Measurements from ENCODE around the gene CD1E.
"Not testable (repeated sequence)": the region's sequence is repeated elsewhere in the genome, so short reads cannot be mapped to it uniquely, and the experiment has no call there.

The CD1E gene

DNA sequence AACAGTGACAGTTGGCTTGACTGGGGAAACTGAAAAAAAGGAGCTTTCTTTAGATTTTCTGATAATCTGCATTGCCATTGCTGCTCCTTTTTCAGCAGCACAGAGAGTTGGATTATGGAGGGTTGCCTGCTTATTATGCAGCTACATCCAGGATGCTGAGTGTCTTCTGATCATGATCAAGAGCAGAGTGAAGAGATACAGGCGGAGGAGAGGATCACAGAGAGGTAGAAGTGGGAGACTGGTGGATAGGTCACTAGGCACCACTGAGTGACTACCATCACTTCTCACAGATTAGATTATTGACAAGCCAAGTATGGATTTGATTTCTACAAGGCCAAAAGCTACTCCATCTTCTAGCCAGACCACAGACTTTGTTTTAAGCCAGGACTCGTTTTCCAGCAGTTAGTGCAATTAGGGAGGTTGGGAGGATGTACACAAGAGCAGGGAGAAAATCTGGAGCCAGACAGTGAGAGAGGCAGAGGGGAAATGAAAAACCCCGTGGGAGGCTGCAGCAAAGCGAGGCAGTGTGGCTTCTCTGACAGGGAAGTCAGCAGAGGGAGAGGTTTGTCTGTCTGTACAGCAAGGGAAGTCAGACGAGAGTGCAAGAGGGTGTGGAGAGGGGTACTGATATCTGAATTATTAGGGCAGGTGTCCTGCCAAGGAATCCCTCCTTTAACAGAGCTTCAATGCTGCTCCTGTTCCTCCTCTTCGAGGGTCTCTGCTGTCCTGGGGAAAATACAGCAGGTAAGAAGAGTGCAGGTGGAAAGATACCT, at the start of gene CD1E:
Gene CD1E (plus strand): TSS at position 592 of the 773 bp plus-strand sequence. CDS start 95 bp downstream, at position 687.
- DNase-seq (ENCODE audit: low read depth in 2 of 2) = no peak

DNA sequence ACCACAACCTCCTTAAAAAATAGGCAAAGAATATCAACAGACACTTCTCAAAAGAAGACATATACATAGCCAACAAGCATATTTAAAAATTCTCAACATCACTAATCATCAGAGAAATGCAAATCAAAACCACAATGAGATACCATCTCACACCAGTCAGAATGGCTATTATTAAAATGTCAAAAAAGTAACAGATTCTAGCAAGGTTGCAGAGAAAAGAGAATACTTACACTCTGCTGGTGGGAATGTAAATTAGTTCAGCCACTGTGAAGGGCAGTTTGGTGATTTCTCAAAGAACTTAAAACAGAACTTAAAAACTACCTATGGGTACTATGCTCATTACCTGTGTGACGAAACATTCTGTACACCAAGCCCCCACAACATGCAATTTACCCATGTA, 43.1 kb upstream of the CD1E start:
- no peak for DNase-seq (ENCODE audit: low read depth in 2 of 2)

DNA sequence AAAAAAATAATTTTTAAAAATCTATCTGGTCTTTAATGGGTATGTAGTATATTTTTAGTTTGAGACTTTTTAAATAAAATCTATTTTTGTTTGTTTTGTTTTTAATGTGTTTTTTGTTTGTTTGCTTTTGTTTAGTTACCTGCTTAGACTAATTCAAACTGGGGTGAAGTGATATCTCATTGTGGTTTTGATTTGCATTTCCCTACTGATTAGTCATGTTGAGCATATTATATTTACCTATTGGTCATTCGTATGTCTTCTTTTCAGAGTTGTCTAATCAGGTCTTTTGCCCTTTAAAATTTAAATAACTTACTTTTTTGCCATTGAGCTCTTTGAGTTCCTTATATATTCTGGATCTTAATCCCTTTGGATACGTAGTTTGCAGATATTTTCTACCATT, 42.6 kb upstream of the CD1E start:
- DNase-seq (ENCODE audit: low read depth in 2 of 2) = no peak

DNA sequence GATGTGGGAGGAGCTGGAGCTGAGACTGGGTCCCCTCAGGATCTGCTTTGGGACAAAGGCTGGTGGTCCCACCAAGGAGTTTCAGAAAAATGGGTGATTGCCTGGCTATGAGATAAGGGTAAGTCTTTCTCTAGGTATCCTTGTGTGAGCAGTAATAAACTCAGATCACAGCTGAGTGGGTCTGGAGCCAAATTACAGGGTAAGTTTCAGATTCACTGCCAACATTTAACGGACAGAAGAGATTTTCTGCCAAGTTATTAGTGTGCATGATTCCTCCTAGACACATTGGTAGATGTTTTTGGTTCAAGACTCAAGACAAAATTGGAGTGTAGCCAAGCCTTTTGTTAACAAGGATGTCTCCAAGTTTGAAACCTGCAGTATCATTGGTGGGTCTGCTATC, 29.8 kb upstream of the CD1E start:
- DNase-seq (ENCODE audit: low read depth in 2 of 2) = no peak

DNA sequence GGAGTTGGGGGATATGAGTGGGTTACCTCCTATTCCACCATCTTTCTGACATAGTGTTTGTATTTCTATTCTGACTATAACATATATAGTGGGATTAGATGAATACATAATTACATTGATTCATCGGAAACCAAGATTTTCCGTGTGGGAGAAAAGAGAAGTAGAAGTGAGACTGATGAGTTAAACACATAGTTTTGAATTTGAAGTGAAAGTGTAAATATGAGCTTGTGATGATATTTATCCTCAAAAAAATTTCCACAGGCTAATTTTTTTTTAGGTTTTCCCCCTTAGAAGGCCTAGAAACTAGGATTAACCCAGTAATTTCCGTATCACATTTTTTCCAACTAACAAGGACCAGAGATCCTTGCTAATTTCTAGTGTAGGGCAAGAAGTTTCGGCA, 29.3 kb upstream of the CD1E start:
- DNase-seq (ENCODE audit: low read depth in 2 of 2) = no peak

DNA sequence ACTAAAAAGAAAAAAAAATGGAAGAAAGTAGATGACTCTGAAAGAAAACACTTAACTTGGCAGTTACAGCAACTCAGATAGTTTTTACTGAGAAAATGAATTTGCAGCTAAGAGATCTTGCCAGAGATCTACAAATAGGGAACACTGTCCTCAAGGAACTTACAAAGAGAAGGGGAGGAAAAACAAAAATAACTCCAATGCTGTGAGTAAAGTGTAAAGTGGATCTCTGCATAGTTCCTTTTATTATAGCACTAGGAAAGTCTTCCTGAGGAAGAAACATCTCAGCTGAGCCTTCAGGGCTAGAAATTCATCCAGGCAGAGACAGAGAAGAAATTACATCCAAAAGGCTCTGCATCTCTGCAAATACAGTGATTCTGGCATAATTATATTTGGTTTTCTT, 26.2 kb upstream of the CD1E start:
- DNase-seq (ENCODE audit: low read depth in 2 of 2) = no peak

DNA sequence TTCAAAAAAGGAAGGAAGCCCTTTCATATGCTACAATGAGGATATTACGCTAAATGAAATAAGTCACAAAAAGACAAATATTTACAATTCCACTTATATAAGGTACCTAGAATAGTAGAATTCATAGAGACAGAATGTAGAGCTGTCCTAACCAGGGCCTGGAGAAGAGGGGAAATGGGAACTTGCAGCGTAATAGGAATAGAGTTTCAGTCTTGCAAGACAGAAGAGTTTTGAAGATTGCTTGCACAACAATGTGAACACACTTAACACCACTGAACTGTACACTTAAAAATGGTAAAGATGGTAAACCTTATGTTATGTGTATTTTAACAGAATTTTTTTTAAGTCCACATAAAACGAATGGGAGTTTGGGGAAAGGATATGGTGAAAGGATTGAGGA, 25.3 kb upstream of the CD1E start:
- DNase-seq (ENCODE audit: low read depth in 2 of 2) = no peak

DNA sequence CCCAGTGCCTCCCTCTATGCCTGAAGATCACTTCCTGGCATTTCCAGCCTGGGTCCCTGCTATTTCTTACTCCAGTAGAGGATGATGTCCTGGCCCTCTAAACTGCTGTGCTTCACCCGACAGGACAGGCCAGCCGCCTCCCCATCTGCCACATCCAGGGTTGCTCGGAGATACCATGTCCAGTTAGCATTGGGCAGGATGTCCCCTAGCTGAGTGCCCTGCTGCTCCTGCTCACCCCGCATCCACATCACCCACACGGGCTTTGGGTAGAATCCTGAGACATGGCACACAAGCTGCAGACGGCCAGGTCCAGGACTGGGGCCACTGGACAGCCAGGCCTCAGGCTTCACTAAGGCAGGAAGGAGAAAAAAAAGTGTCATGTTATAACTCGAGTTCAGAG, 24.4 kb upstream of the CD1E start:
- no peak for DNase-seq (ENCODE audit: low read depth in 2 of 2)

DNA sequence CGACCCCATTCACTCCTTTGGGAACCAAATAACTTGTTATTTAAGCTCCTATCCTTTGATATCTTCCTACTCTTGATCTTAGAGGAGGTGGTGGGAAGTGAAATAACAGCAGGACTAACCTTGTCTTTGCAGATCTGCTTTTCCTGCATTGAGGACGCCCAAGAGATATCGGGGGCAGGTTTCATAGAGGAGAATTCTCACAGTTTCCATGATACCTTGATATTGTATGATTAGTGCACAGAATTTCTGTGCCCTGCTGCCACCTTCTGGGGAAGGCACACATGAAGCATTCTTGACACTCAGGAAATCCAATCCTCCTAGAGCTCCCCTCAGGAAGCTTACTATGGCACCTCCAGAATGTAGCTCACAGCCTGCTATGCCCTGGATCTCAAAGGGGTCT, 24.0 kb upstream of the CD1E start:
- no peak for DNase-seq (ENCODE audit: low read depth in 2 of 2)

DNA sequence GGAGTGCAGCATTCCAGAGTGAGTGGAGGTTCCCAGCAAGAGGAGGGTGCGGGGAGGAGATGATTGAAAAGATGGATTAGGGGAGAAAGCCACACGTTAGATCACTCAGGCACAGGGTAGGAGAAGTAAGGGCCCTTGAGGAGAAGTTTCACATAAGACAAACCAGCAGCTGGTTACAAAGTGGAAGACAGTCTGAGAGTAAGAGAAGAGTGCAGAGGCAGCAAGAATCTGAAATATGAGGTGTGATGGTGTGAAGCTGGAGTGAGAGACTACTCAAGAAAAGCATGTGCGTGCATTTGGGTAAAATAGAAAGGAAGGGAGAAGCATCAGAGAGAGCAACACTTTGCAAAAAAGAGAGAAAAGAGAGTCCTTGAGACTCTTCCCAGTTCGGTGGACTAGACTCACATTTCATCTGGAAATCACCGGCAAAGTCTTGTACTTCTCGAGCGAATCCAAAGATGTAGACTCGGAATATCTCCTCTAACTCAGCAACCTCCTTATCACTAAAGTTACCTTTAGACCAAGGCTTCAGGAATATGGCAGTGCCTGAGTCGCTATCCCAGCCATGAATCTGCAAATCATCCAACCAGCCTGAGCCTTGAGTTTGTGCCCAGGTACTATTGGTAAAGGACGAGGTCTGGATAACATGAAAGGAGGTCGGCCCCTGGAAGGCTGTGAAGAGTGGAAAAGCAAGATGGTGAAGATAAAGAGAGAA, 23.1 kb upstream of the CD1E start:
- no peak for DNase-seq (ENCODE audit: low read depth in 2 of 2)

DNA sequence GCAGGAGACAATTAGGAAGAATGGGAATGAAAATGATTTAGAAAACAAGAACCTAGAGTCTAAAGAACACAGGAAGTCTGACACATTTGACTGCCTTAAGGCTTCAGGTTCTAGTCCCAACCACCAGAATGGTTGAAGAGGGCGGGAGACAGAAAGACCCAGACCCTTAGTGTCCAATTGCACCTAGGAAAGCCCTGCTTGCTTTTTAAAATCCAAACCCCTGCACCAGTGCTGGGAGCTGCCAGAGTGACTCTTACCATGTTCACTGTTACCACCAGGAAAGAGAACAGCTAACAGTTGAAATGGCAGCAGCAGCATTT, 22.6 kb upstream of the CD1E start:
- no peak for DNase-seq (ENCODE audit: low read depth in 2 of 2)

DNA sequence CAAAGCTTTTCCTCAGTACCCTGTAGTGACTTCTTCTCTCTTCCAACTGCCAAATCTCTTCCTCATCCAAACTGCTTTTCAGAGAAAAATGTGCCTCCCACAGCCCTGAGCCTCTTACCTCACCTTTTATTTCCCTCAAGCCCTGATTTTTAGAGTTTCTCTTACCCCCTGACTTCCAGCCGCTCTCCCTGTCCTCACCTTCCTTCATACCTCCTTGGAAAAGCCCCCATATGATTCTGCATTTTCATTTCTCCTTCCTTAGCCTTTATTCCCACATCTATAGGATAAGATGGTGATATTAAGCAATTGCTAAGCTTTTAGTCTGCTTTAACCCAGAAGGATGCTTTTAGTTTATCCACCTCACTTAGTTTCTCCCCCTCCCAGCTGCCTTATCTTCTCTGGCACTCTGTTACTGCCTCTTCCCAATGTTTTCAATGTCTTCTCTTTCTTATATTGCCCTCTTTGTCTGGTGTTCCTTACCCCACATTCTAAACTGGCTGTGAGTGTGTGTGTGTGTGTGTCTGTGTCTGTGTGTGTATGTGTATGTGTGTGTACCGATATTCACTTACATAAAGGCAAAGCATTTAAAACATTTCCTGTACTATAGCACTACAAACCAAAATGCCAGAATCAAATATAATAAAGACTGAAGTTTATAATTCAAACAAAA, 22.1 kb upstream of the CD1E start, which contains the start of gene CD1B:
Gene CD1B (minus strand): TSS at position 51 of the 670 bp plus-strand sequence. CDS start 108 bp downstream, outside the sequence.
- DNase-seq (ENCODE audit: low read depth in 2 of 2) = no peak

DNA sequence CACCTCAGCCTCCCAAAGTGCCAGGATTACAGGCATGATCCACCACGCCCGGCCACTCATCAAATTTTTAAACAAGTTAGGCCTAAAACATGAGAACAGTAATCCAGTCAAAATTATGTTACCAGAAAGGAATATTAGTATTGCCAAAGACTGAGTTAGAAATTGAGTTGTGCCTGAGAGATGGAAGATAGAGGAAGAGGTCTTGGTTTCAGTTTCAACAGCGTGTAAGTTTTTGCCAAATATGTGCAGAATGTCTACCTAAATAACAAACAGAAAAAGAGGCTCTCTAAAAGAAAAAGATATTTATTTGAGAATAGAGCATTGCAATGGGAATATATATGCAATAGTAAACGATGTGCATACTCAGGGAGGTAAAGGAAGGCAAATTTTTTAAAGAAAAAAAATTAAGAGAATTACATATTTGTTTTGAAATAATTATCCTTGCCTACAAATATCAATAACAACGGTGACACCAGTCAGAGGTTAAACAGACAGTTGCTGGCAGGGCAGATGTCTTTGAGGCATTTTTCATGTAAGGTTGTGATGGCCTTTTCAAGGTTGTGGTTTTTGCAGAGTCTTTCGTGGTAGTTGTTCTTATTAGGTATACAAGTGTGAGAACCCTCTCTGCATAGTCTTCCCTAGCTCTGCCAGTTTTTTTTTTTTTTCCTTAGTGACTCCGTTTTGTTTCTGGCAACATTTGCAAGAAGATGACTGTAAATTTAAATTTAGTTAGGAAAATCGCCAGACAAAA, 20.1 kb upstream of the CD1E start:
- no peak for DNase-seq (ENCODE audit: low read depth in 2 of 2)

DNA sequence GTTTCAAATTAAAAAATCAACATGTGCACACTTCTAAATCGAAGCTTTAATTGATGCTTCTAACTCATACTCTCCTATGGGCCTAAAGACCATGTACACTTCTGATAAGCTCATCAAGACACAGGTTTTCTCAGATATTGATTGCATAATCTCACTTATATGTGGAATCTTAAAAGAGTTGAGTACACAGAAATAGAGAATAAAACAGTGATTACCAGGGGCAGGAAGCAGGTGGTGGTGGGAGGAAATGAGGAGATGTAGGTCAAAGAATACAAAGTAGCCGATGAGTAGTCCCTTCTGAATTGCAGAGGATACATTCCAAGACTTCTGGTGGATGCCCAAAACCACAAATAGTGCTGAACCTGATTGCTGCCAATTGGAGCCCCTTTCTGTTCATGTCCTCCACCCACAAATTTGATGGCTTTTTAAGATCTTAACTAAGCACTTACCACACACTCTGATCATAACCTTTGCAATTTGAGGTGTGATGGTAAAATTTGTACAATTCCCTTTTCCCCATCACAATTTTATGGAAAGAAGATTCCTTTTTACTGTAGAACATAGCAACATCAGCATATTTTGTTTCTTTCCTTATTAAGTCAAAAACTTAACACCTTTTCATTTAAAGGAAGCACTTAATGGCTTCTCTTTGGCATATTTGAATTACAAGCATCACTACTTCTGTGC, 19.0 kb upstream of the CD1E start:
- no peak for DNase-seq (ENCODE audit: low read depth in 2 of 2)

DNA sequence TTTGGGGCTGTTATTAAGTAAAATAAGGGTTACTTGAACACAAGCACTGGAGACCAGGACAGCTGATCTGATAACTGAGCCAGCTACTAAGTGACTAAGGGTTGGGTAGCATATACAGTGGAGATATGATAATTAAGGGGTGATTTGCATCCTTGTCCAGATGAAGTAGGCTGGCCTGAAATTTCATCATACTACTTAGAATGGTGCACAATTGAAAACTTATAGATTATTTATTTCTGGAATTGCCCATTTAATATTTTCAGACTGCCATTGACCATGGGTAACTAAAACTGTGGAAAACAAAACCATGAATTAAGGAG, 18.5 kb upstream of the CD1E start:
- no peak for DNase-seq (ENCODE audit: low read depth in 2 of 2)

DNA sequence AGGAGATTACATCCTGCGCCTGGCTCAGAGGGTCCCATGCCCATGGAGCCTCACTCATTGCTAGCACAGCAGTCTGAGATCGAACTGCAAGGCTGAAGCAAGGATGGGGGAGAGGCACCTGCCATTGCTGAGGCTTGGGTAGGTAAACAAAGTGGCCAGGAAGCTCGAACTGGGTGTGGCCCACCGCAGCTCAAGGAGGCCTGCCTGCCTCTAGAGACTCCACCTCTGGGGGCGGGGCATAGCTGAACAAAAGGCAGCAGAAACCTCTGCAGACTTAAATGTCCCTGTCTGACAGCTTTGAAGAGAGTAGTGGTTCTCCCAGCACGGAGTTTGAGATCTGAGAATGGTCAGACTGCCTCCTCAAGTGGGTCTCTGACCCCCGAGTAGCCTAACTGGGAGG, 17.3 kb upstream of the CD1E start:
- not testable (repeated sequence) for DNase-seq (ENCODE audit: low read depth in 2 of 2)

DNA sequence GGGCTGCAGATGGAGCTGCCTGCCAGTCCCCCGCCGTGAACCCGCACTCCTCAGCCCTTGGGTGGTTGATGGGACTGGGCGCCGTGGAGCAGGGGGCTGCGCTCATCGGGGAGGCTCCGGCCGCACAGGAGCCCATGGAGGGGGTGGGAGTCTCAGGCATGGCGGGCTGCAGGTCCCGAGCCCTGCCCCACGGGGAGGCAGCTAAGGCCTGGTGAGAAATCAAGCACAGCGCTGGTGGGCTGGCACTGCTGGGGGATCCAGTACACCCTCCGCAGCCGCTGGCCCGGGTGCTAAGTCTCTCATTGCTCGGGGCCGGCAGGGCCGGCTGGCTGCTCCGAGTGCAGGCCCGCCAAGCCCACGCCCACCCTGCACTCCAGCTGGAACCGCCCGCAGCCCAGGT, 4.7 kb upstream of the CD1E start:
- DNase-seq (ENCODE audit: low read depth in 2 of 2) = not testable (repeated sequence)

DNA sequence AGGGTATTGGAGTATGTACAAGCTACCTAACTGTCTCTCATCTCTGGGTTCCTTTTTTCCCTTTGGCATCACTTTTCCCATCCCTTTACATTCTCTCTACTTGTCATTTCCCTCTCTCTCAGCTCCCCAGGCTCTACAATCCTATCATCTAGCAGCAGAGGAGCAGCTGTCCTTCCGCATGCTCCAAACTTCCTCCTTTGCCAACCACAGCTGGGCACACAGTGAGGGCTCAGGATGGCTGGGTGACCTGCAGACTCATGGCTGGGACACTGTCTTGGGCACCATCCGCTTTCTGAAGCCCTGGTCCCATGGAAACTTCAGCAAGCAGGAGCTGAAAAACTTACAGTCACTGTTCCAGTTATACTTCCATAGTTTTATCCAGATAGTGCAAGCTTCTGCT, 561 bp downstream of the CD1E start:
- no peak for DNase-seq (ENCODE audit: low read depth in 2 of 2)

DNA sequence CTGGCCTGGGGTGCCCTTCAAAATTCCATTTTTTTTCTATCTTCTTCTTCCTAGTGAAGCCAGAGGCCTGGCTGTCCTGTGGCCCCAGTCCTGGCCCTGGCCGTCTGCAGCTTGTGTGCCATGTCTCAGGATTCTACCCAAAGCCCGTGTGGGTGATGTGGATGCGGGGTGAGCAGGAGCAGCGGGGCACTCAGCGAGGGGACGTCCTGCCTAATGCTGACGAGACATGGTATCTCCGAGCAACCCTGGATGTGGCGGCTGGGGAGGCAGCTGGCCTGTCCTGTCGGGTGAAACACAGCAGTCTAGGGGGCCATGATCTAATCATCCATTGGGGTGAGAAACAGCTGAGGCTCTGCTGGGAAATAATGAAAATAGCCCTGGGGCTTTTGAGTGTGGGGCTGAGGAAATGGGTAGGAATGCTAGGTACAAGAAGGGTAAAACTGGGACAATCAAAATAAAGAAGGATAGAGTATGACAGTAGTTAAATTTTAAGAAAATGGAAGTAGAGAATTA, 2.1 kb downstream of the CD1E start:
- no peak for DNase-seq (ENCODE audit: low read depth in 2 of 2)

DNA sequence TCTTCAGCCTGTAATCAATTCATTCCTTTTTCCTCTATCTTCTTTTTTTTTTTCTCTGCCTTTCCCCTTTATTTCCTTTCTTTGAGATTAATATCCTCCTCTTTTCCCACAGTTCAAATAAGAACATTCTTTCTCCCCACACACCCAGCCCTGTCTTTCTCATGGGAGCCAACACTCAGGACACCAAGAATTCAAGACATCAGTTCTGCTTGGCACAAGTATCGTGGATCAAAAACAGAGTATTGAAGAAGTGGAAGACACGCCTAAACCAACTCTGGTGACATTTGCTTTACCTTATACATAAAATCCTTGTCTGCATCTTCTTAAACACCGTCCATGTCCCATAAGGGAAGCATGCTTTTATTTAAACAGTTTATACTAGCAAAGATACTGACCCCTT, 2.9 kb downstream of the CD1E start:
- DNase-seq (ENCODE audit: low read depth in 2 of 2) = no peak

DNA sequence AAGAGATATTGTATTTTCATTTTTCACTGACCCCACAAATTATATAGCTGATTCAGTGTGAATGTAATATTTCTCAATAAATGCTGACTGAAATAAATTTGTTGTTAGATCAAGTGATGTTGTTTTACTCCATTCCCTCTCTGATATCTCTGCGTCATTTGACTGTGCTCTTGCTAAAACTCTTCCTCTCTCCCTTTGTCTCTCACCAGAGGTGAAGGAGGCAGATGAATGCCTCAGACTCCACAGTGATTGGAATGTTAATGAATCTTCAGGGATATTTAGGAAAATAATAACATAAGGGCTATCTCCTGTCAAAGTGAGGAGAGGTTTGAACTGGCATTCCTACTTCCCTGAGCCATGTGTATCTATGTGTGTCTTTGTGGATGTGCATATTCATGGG, 3.7 kb downstream of the CD1E start:
- no peak for DNase-seq (ENCODE audit: low read depth in 2 of 2)

DNA sequence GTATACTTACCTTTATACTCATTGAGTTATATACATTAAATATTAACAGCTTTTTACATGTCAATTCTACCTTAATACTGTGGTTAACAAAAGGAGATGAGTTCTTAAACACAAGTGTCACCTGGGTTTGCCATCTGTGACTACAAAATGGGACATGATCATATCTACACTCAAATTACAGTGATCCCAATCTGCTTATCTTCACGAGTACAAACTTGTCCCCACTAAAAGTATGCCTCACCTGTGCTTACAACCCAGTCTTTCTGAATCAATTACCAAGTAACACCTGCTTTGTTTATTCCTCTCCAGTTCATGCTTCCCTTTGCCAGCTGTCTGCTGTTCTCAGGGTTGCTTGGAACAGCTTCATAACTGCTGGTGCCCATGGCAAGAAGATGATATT, 8.8 kb downstream of the CD1E start:
- no peak for DNase-seq (ENCODE audit: low read depth in 2 of 2)

Data from stimulated activated CD8-positive, alpha-beta memory T cell treated with anti-CD3 and anti-CD28 coated beads, Interleukin-2, amount 100 ng/mL, for 48 hours (primary cell).